Astrocyte (in vitro differentiated cells and primary cell): Measurements from ENCODE around the gene VSTM2B. TPM values are rescaled to one million over a fixed set of nuclear protein-coding genes. Genes with fewer than 3 reads are reported as not detected.

Experiments used
- DNase-seq: peaks from one replicate; pipeline ENCODE4 v3.0.0-alpha.2; 2010; ENCODE audit warnings: low read depth
- FAIRE-seq: peaks from 2 replicates; lab custom pipeline; 2011; peaks lifted over from hg19 to GRCh38; lab: Jason Lieb, UNC
- H2AFZ ChIP-seq: 2 replicates; pipeline ENCODE4 v1.6.0; 2012; ENCODE audit warnings: low read depth, low read length, inconsistent platforms
- H3K27ac ChIP-seq: 2 replicates; pipeline ENCODE4 v1.5.1; 2011; ENCODE audit warnings: low read depth, low read length, inconsistent platforms
- H3K27me3 ChIP-seq: 2 replicates; pipeline ENCODE4 v1.6.0; 2011; ENCODE audit warnings: low read length, inconsistent platforms; ENCODE audit not compliant: insufficient read depth
- H3K36me3 ChIP-seq: 2 replicates; pipeline ENCODE4 v1.5.1; 2011; ENCODE audit warnings: low read length, inconsistent platforms; ENCODE audit not compliant: insufficient read depth
- H3K4me1 ChIP-seq: 2 replicates; pipeline ENCODE4 v1.5.1; 2011; ENCODE audit warnings: low read length, inconsistent platforms; ENCODE audit not compliant: insufficient read depth
- H3K4me2 ChIP-seq: 2 replicates; pipeline ENCODE4 v1.6.0; 2012; ENCODE audit warnings: low read length, inconsistent platforms
- H3K4me3 ChIP-seq: 2 replicates; pipeline ENCODE4 v1.5.1; 2011; ENCODE audit warnings: low read depth, mild to moderate bottlenecking, low read length, inconsistent platforms; ENCODE audit not compliant: insufficient read depth
- H3K79me2 ChIP-seq: 2 replicates; pipeline ENCODE4 v1.6.0; 2012; ENCODE audit warnings: mild to moderate bottlenecking, low read length, inconsistent platforms; ENCODE audit not compliant: insufficient read depth
- H3K9ac ChIP-seq: 2 replicates; pipeline ENCODE4 v1.6.0; 2012; ENCODE audit warnings: mild to moderate bottlenecking, low read length, inconsistent platforms
- H3K9me3 ChIP-seq: 2 replicates; pipeline ENCODE4 v1.5.1; 2012; ENCODE audit warnings: low read depth, mild to moderate bottlenecking, low read length, inconsistent platforms; ENCODE audit not compliant: insufficient read depth
- H4K20me1 ChIP-seq: 2 replicates; pipeline ENCODE4 v1.6.0; 2012; ENCODE audit warnings: low read length, inconsistent platforms; ENCODE audit not compliant: insufficient read depth
- H3K27ac Mint-ChIP-seq: one replicate; pipeline ENCODE4 v1.8.0; 2021; ENCODE audit warnings: mild to moderate bottlenecking, mixed read lengths; ENCODE audit not compliant: unreplicated experiment
- H3K27me3 Mint-ChIP-seq: one replicate; pipeline ENCODE4 v1.8.0; 2021; ENCODE audit warnings: low read depth, mixed read lengths; ENCODE audit not compliant: unreplicated experiment
- H3K36me3 Mint-ChIP-seq: one replicate; pipeline ENCODE4 v1.8.0; 2021; ENCODE audit warnings: low read depth, mixed read lengths; ENCODE audit not compliant: unreplicated experiment
- H3K4me1 Mint-ChIP-seq: one replicate; pipeline ENCODE4 v1.8.0; 2021; ENCODE audit warnings: low read depth, mixed read lengths; ENCODE audit not compliant: unreplicated experiment
- H3K4me3 Mint-ChIP-seq: one replicate; pipeline ENCODE4 v1.8.0; 2021; ENCODE audit warnings: mild to moderate bottlenecking, moderate library complexity, mixed read lengths; ENCODE audit not compliant: unreplicated experiment
- H3K9me3 Mint-ChIP-seq: one replicate; pipeline ENCODE4 v1.8.0; 2021; ENCODE audit warnings: mild to moderate bottlenecking, mixed read lengths; ENCODE audit not compliant: unreplicated experiment
- EZH2 ChIP-seq: IDR thresholded peaks from 2 replicates; pipeline ENCODE4 v1.6.1; 2012; ENCODE audit warnings: mild to moderate bottlenecking, low read length, inconsistent platforms; ENCODE audit not compliant: insufficient read depth
- total RNA-seq: library from RNA; stranded (reverse); gene quantifications from 2 replicates; pipeline ENCODE4 v1.2.1, GENCODE V29; 2021
- TF ChIP-seq, protein P1 (sequence below): IDR thresholded peaks from 2 replicates; pipeline ENCODE4 v1.5.1; 2011; ENCODE audit warnings: low read depth, mild to moderate bottlenecking, inconsistent platforms, low read length, moderate library complexity; ENCODE audit not compliant: insufficient read depth

VSTM2B gene
- total RNA-seq, 1 donor from 2014 or later, result not detected

DNA sequence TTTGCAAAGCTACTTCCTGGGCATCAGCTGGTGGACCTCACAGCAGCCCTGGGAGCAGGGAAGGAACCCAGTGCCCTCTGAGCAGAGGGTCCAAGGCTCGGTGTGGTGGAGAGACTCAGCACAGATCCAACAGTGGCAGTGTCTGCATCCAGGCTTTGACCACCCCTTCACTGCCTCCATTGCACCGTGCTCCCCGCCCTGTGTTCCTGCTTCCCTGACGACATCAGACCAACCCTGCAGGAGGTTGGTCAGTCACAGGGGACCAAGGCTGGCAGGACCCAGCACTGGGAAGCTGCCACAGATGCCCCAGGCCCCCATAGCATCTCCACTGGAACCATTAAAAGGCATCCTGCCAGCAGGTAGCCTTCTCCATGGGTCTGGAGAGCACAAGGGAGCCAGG lies 7.8 kb upstream of the VSTM2B start:
- no peaks in the 10 kb centered on the region for H3K79me2 ChIP-seq
- H4K20me1 ChIP-seq, result no peaks in the 10 kb centered on the region
- H3K9me3 ChIP-seq, result no peaks in the 10 kb centered on the region
- DNase-seq (no peak), FAIRE-seq (no peak)
- no peaks in the 10 kb centered on the region for H3K36me3 Mint-ChIP-seq
- H3K4me3 Mint-ChIP-seq, result no peak overlapping the region
- no peak overlapping the region for H2AFZ ChIP-seq
- H3K9ac ChIP-seq, result no peak overlapping the region
- H3K27ac ChIP-seq, result no peak overlapping the region
- H3K27ac Mint-ChIP-seq, result no peak overlapping the region
- H3K27me3 Mint-ChIP-seq, result peaks cover 70% of the 10 kb centered on the region
- no peaks in the 10 kb centered on the region for H3K9me3 Mint-ChIP-seq
- no peaks in the 10 kb centered on the region for H3K36me3 ChIP-seq
- H3K4me1 ChIP-seq, result no peaks in the 10 kb centered on the region
- no peaks in the 10 kb centered on the region for H3K27me3 ChIP-seq
- H3K4me2 ChIP-seq, result no peak overlapping the region
- no peak overlapping the region for H3K4me3 ChIP-seq
- H3K4me1 Mint-ChIP-seq, result no peaks in the 10 kb centered on the region
- TF ChIP-seq, protein P1, sequence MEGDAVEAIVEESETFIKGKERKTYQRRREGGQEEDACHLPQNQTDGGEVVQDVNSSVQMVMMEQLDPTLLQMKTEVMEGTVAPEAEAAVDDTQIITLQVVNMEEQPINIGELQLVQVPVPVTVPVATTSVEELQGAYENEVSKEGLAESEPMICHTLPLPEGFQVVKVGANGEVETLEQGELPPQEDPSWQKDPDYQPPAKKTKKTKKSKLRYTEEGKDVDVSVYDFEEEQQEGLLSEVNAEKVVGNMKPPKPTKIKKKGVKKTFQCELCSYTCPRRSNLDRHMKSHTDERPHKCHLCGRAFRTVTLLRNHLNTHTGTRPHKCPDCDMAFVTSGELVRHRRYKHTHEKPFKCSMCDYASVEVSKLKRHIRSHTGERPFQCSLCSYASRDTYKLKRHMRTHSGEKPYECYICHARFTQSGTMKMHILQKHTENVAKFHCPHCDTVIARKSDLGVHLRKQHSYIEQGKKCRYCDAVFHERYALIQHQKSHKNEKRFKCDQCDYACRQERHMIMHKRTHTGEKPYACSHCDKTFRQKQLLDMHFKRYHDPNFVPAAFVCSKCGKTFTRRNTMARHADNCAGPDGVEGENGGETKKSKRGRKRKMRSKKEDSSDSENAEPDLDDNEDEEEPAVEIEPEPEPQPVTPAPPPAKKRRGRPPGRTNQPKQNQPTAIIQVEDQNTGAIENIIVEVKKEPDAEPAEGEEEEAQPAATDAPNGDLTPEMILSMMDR, result no peak
- TF ChIP-seq EZH2, result no peak

DNA sequence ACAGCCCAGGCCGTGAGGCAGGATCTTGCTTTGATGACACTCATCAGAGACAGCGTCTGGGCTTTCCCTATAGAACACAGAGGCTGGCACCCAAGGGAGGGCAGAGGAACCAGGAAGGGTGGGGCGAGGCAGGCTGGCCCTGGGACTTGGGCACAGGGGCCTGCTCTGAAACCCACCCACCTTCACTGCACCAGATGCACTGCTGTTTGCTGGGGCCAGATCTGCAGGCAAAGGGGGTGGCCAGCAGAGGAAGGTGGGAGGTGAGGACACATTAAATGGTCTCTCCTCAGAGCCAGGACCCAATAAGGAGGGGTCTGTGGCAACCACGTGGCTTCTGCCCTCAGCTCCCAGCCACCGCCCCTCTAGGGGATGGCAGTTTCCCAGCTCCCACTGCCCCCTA lies 6.6 kb upstream of the VSTM2B start:
- FAIRE-seq, result no peak
- no peak for TF ChIP-seq EZH2
- TF ChIP-seq, protein P1, result no peak
- no peaks in the 10 kb centered on the region for H3K79me2 ChIP-seq
- no peaks in the 10 kb centered on the region for H3K36me3 Mint-ChIP-seq
- H3K4me3 ChIP-seq, result no peak overlapping the region
- H3K9me3 Mint-ChIP-seq, result peaks cover 5% of the 10 kb centered on the region
- H3K9me3 ChIP-seq, result no peaks in the 10 kb centered on the region
- H3K4me1 Mint-ChIP-seq, result no peaks in the 10 kb centered on the region
- peaks cover 82% of the 10 kb centered on the region for H3K27me3 Mint-ChIP-seq
- no peak overlapping the region for H3K27ac ChIP-seq
- no peaks in the 10 kb centered on the region for H3K36me3 ChIP-seq
- no peak overlapping the region for H2AFZ ChIP-seq
- H3K4me2 ChIP-seq, result no peak overlapping the region
- H3K27ac Mint-ChIP-seq, result no peak overlapping the region
- H3K27me3 ChIP-seq, result peaks cover 7% of the 10 kb centered on the region
- H4K20me1 ChIP-seq, result no peaks in the 10 kb centered on the region
- no peaks in the 10 kb centered on the region for H3K4me1 ChIP-seq
- H3K9ac ChIP-seq, result no peak overlapping the region
- no peak for DNase-seq
- H3K4me3 Mint-ChIP-seq, result no peak overlapping the region

- DNase-seq, result no peak
- H3K79me2 ChIP-seq, result no peaks in the 10 kb centered on the region
- H3K4me2 ChIP-seq, result no peak overlapping the region
- Mint-ChIP-seq H3K36me3 (no peaks in the 10 kb centered on the region), H3K27ac (no peak overlapping the region), H3K27me3 (peaks cover 82% of the 10 kb centered on the region), H3K9me3 (peaks cover 5% of the 10 kb centered on the region), H3K4me1 (peaks cover under 1% of the 10 kb centered on the region), H3K4me3 (no peak overlapping the region)
- no peak overlapping the region for H3K4me3 ChIP-seq
- H3K9ac ChIP-seq, result no peak overlapping the region
- no peaks in the 10 kb centered on the region for H3K4me1 ChIP-seq
- peaks cover 11% of the 10 kb centered on the region for H3K27me3 ChIP-seq
- no peaks in the 10 kb centered on the region for H4K20me1 ChIP-seq
- H2AFZ ChIP-seq, result no peak overlapping the region
- no peaks in the 10 kb centered on the region for H3K36me3 ChIP-seq
- FAIRE-seq, result no peak
- no peak overlapping the region for H3K27ac ChIP-seq
- H3K9me3 ChIP-seq, result no peaks in the 10 kb centered on the region
- TF ChIP-seq, protein P1, result no peak
- TF ChIP-seq EZH2, result no peak
These were observed 5.9 kb upstream of the VSTM2B start for GRCh38 chr19:29519931-29520330.
